Panc1 (cell line): ENCODE data around the gene MIER2. TPM values are rescaled to one million over a fixed set of nuclear protein-coding genes. Genes with fewer than 3 reads are reported as not detected.

ENCODE experiments used
- ATAC-seq: fragments of 200-7000 bp; cut with Tn5 transposase; 2 replicates; pipeline ENCODE4 v1.9.1; 2020; ENCODE audit warnings: mild to moderate bottlenecking, moderate library complexity
- BruUV-seq: library from RNA; stranded (reverse); fragments of 400-500 nt; replicated peaks from 2 replicates; lab custom pipeline; 2021; lab: Mats Ljungman, UMichigan
- CTCF ChIA-PET: fragments of 300-600 bp; sonication (Branson Sonifier 250); formaldehyde crosslinking; loops from one replicate; lab custom pipeline; 2022; ENCODE audit warnings: antibody characterized with exemption; lab: Charles Lee
- POLR2A ChIA-PET: fragments of 300-600 bp; sonication (Branson Sonifier 250); formaldehyde crosslinking; loops from one replicate; lab custom pipeline; 2022; ENCODE audit warnings: antibody characterized with exemption; lab: Charles Lee
- DNase-seq: peaks from one replicate; pipeline ENCODE4 v3.0.0-alpha.2; 2010; ENCODE audit warnings: low read depth, low spot score
- H3K27ac ChIP-seq: 2 replicates; pipeline ENCODE4 v1.5.1; 2011; ENCODE audit warnings: mild to moderate bottlenecking, low read length, inconsistent platforms
- H3K27me3 ChIP-seq: fragments of 200-500 bp; sonication (Bioruptor generic); 2 replicates; pipeline ENCODE4 v1.6.0; 2014; ENCODE audit warnings: low read length, inconsistent platforms; ENCODE audit not compliant: control insufficient read depth, insufficient read depth
- H3K36me3 ChIP-seq: fragments of 200-500 bp; sonication (Bioruptor generic); 2 replicates; pipeline ENCODE4 v1.5.1; 2014; ENCODE audit warnings: inconsistent platforms, mild to moderate bottlenecking, low read length, moderate library complexity; ENCODE audit not compliant: control insufficient read depth, insufficient read depth
- H3K4me1 ChIP-seq: 2 replicates; pipeline ENCODE4 v1.5.1; 2011; ENCODE audit warnings: inconsistent platforms, mild to moderate bottlenecking, low read length, moderate library complexity; ENCODE audit not compliant: control insufficient read depth, insufficient read depth
- H3K4me3 ChIP-seq, 2 experiments: 2 replicates each; pipeline ENCODE4 v1.5.1; 2011 to 2012; ENCODE audit warnings: low read depth in 2 of 2, low read length in 2 of 2, mild to moderate bottlenecking in 2 of 2, inconsistent platforms in 1 of 2, moderate library complexity in 1 of 2
- H3K9me3 ChIP-seq: fragments of 200-500 bp; sonication (Bioruptor generic); 2 replicates; pipeline ENCODE4 v1.5.1; 2014; ENCODE audit warnings: low read depth, mild to moderate bottlenecking, inconsistent platforms, low read length, moderate library complexity; ENCODE audit not compliant: control insufficient read depth, insufficient read depth
- CTCF ChIP-seq: fragments of 450-650 bp; IDR thresholded peaks from 2 replicates; pipeline ENCODE4 v1.5.1; 2017; ENCODE audit warnings: mild to moderate bottlenecking
- POLR2AphosphoS5 ChIP-seq: IDR thresholded peaks from 2 replicates; pipeline ENCODE4 v1.6.1; 2012; ENCODE audit warnings: mild to moderate bottlenecking, low read depth, low read length, moderate library complexity
- REST ChIP-seq, 2 experiments: IDR thresholded peaks; 2 replicates each; pipeline ENCODE4 v1.6.1; 2011 to 2012; ENCODE audit warnings: low read depth in 2 of 2, control low read depth in 1 of 2, low read length in 1 of 2, mild to moderate bottlenecking in 1 of 2, moderate library complexity in 1 of 2; ENCODE audit not compliant: insufficient read depth in 1 of 2
- SIN3A ChIP-seq: IDR thresholded peaks from 2 replicates; pipeline ENCODE4 v1.6.1; 2012; ENCODE audit warnings: low read depth, mild to moderate bottlenecking, low read length, moderate library complexity, borderline replicate concordance; ENCODE audit not compliant: insufficient read depth
- TCF7L2 ChIP-seq: IDR thresholded peaks from 2 replicates; pipeline ENCODE4 v1.6.1; 2011; ENCODE audit warnings: mild to moderate bottlenecking, low read depth, low read length, inconsistent platforms
- in situ Hi-C: cut with HindIII; loops from 2 replicates; pipeline ENCODE4 v1.10.0; 2016; ENCODE audit warnings: low sequenced_read_pairs, low pct_unique_long_range_greater_than_20kb
- intact Hi-C: fragments of 100-400 bp; cut with micrococcal nuclease; formaldehyde crosslinking; loops from one replicate; pipeline ENCODE4 v1.10.0; 2022; ENCODE audit not compliant: unreplicated experiment
- total RNA-seq: library from RNA; stranded (reverse); gene quantifications from one replicate; pipeline ENCODE4 v1.2.1, GENCODE V29; 2021; ENCODE audit not compliant: unreplicated experiment

MIER2 gene
- total RNA-seq, 1 experiment from 2014 or later = 32.1 TPM

- CTCF ChIA-PET = no interaction called here
- H3K27me3 ChIP-seq = no peaks in the 10 kb centered on the region
- H3K27ac ChIP-seq = no peak overlapping the region
- in situ Hi-C loops = no loop called here
- H3K4me3 ChIP-seq = no peak overlapping the region
- no peak for TF ChIP-seq TCF7L2
- TF ChIP-seq POLR2AphosphoS5 = no peak
- no peak for TF ChIP-seq SIN3A
- TF ChIP-seq CTCF = no peak
- no peak for TF ChIP-seq REST (IDR thresholded peaks at IDR 0.05; ENCODE audit: insufficient read depth in 1 of 2, low read depth in 2 of 2, low read length in 1 of 2)
- DNase-seq (no peak), ATAC-seq (no peak)
- no TSS peak for BruUV-seq
- H3K4me1 ChIP-seq = no peaks in the 10 kb centered on the region
- H3K36me3 ChIP-seq = no peaks in the 10 kb centered on the region
- POLR2A ChIA-PET = no interaction called here
- intact Hi-C loops = no loop called here
- H3K9me3 ChIP-seq = no peaks in the 10 kb centered on the region
Measured at GRCh38 chr19:370641-371330, 26.2 kb upstream of the MIER2 start.

- no peaks in the 10 kb centered on the region for H3K27me3 ChIP-seq
- DNase-seq (no peak), ATAC-seq (no peak)
- no TSS peak for BruUV-seq
- no peak for TF ChIP-seq TCF7L2
- TF ChIP-seq REST (IDR thresholded peaks at IDR 0.05; ENCODE audit: insufficient read depth in 1 of 2, low read depth in 2 of 2, low read length in 1 of 2) = no peak
- no peak for TF ChIP-seq SIN3A
- TF ChIP-seq CTCF = no peak
- TF ChIP-seq POLR2AphosphoS5 = no peak
- intact Hi-C loops (no loop called here), in situ Hi-C loops (no loop called here)
- H3K9me3 ChIP-seq = no peaks in the 10 kb centered on the region
- H3K4me3 ChIP-seq = no peak overlapping the region
- H3K4me1 ChIP-seq = no peaks in the 10 kb centered on the region
- H3K27ac ChIP-seq = no peak overlapping the region
- ChIA-PET POLR2A (no interaction called here), CTCF (interaction anchor here (1.1 kb wide), 1 partner anchor 103 kb away, joined by 3 read pairs; no protein-coding TSS in a partner anchor)
- no peaks in the 10 kb centered on the region for H3K36me3 ChIP-seq
Measured at GRCh38 chr19:369876-370275, 25.3 kb upstream of the MIER2 start.
